GM21825 (cell line): ENCODE results near the gene MINDY4.
"Not testable (repeated sequence)": the region's sequence is repeated elsewhere in the genome, so short reads cannot be mapped to it uniquely, and the experiment has no call there.

Experiments
- ATAC-seq: cut with Tn5 transposase; IDR thresholded peaks from one replicate; pipeline ENCODE4 v1.9.1; 2021; ENCODE audit warnings: mild to moderate bottlenecking, moderate library complexity; ENCODE audit not compliant: unreplicated experiment

Gene MINDY4

GRCh38 chr7:30799976-30800661 is 28.9 kb downstream of the MINDY4 start:
- ATAC-seq, result no peak

- no peak for ATAC-seq
Measured at GRCh38 chr7:30800785-30801252, 29.6 kb downstream of the MINDY4 start.

GRCh38 chr7:30802812-30803211 is 31.6 kb downstream of the MINDY4 start:
- no peak for ATAC-seq

- no peak for ATAC-seq
Measured at GRCh38 chr7:30804078-30804661, 33.0 kb downstream of the MINDY4 start.

DNA sequence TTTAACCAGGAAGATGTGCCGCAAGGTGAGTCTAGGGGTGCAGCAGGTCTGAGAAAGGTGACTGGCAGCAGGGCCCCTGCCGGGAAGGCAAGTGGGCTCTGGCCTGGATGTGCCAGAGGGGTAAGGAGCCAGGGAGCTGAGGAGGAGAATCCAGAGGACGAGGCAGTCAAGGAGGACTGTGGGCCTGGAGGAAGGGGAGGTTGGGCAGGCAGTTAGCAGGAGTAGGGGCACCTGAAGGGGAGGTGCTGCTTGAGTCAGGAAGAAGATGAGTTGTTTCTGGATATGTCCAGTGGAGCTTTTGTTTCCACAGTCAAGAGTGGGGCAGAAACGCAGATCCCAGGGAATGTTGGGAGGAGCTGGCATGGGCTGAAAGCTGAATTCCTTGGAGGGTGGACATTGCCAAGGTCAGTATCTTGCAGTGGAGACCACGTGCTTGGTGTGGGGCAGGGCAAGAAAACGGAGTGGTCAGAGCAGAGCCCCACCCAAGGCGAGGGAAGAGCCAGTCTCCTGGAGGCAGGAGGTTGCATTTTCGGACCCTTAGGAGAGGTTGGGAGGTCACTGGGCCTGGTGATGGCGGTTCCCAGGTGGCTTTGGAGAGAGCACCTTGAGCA is 34.0 kb downstream of the MINDY4 start:
- ATAC-seq, result no peak

DNA sequence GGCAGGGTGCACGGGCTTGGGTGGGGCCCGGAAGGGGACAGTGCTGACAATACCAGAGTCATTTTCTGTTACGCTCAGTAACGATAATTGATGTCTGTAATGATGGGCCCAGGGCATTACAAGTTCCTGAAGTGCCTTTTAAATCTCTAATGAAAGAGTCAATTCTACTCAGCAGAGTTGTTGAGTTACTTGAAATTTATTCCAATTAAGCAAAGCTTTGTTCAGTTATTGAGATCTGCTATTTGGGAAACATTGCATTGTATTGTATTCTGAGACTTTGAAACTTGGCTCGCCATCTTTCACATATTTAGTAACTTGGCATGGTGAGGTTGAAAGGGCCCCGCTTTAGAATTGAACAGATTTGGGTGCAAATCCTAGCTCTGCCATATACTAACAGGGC is 34.7 kb downstream of the MINDY4 start:
- no peak for ATAC-seq

DNA sequence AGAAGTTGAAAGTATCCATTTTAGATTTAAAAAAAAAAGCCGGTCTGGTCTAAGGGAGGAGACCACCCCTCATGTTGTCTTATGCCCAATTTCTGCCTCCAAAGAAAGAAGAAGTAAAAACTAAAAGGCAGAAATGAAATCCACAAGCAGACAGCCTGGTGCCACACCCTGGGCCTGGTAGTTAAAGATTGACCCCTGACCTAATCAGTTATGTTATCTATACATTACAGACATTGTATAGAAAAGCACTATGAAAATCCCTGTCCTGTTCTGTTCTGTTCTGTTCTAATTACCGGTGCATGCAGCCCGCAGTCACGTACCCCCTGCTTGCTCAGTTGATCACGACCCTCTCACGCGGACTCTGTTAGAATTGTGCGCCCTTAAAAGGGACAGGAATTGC is 36.3 kb downstream of the MINDY4 start:
- ATAC-seq, result not testable (repeated sequence)

DNA sequence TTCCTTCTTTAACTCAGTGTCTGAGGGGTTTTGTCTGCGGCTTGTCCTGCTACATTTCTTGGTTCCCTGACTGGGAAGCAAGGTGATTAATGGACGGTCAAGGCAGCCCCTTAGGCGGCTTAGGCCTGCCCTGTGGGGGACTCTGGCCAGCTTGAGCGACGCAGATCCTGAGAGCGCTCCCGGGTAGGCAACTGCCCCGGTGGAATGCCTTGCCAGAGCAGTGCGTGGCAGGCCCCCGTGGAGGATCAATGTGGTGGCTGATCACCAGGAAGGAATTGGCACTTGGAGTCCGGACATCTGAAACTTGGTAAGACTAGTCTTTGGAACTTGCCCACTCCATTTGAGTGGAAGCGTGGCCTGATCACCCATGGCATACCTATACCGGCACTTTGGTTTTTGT is 36.7 kb downstream of the MINDY4 start:
- ATAC-seq, result not testable (repeated sequence)

- ATAC-seq, result no peak
Measured at GRCh38 chr7:30810986-30811385, 39.8 kb downstream of the MINDY4 start.

GRCh38 chr7:30812676-30813075 is 41.5 kb downstream of the MINDY4 start:
- no peak for ATAC-seq

GRCh38 chr7:30813466-30813865 is 42.2 kb downstream of the MINDY4 start:
- ATAC-seq, result no peak

DNA sequence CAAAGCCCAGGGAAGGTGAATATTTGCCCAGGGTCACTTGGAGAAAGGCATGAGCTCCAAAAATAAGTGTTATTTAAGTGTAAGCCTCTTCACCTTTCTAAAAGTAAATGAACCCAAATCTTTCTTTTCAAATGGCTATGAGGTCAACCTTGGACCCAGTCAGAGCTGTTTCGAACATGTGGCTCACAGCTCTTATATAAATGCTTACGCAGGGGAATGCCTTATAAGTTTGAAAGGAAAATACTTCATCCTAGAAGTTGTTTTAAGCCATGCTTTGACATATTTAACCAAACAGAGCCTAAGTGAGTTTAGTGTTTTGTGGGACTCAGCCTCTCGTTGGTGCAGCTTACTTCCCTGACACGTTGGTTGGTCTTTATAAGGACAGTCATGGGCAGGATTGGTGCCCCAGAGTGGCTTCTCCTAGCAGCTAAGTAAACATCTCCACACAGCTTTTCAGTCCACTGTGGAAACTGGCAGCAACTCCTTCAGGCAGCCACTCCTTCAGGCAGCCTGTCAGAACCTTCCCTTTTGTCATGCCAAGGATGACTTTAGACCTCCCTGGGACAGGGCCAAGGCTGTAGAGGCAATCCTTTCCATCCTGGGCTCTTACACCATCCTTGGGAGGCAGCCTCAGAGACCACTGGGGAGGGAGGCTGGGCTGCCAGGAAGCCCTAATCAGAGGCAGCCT is 43.6 kb downstream of the MINDY4 start:
- no peak for ATAC-seq

GRCh38 chr7:30815388-30815854 is 44.2 kb downstream of the MINDY4 start:
- no peak for ATAC-seq

- ATAC-seq, result no peak
Measured at GRCh38 chr7:30815951-30816644, 44.9 kb downstream of the MINDY4 start.

GRCh38 chr7:30816645-30817370 is 45.6 kb downstream of the MINDY4 start:
- no peak for ATAC-seq

DNA sequence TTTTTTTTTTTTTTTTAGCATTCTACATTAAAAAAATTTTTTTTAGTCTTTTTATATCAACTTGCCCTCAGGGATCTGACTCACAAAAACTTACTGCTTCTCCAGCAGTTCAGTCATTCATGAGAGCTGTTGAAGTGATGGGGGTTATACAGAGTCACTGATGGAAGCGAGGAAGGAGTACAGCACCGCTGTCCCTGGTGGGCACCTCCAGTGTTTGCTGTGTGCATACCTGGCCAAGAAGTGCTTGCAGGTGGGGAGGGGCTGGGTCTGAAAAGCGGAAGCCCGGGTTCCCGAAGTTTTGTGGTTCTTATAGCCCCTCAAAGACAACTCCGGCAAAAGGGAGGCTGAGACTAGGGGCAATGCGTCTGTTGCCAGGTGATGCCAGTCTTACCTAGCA is 46.2 kb downstream of the MINDY4 start:
- no peak for ATAC-seq

- no peak for ATAC-seq
Measured at GRCh38 chr7:30824821-30825720, 53.9 kb downstream of the MINDY4 start.

DNA sequence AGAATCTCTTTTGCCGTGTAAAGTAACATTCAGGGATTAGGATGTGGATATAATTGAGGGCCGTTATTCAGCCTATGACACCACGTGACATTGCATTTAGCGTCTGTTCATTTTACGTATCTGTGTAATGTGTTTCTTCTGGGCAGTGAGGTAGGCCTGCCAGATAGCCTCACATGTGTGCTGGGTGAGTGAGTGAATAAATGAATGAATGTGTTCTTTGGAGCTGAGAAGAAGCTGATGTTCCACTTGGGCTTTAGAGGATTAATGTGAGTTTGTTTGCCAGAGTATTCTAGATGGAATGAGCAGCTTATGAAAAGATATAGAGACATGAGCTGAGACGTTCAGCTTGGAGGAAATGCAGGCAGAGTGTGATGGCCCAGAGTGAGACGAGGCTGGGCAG is 55.0 kb downstream of the MINDY4 start:
- no peak for ATAC-seq

- no peak for ATAC-seq
Measured at GRCh38 chr7:30828591-30828990, 57.4 kb downstream of the MINDY4 start.
